HG03571 (cell line): ENCODE measurements around the gene PPM1H.
A peak's percentile ranks its signal among the peaks of the same experiment; 100 is the strongest.
"Not testable (repeated sequence)": the region's sequence is repeated elsewhere in the genome, so short reads cannot be mapped to it uniquely, and the experiment has no call there.

Source experiments
- ATAC-seq: cut with Tn5 transposase; IDR thresholded peaks from one replicate; pipeline ENCODE4 v1.9.1; 2021; ENCODE audit not compliant: unreplicated experiment

PPM1H gene

DNA sequence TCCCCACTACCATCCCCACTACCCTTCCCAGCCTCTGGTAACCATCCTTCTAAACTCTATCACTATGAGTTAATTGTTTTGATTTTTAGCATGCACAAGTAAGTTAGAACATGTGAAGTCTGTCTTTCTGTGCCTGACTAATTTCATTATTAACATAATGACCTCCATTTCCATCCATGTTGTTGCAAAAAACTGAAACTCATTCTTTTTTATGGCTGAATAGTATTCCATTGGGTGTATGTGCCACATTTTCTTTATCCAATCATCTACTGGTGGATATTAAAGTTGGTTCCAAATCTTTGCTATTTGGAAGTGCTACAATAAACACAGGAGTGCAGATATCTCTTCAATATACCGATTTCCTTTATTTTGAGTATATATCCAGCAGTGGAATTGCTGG, 13.2 kb upstream of the PPM1H start:
- ATAC-seq, result no peak

DNA sequence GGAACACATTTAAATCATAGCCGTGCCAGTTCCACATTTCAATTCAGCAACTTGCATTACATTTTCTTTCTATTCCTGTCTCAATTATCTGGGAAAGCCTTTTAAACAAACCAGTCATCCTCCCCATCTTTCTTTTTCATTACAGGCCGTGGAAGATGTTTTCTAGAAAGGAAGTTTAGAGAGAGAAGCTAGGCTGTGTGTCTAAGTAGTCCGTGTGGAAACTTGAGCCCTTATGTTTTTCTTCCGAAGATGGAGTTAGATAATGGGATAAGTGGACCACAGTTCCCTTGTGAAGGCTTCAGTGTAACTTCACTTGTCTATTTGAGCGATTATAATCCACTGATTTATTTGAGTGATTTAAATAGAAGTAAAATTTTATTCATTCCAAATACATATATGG, 12.4 kb upstream of the PPM1H start:
- ATAC-seq, result no peak

DNA sequence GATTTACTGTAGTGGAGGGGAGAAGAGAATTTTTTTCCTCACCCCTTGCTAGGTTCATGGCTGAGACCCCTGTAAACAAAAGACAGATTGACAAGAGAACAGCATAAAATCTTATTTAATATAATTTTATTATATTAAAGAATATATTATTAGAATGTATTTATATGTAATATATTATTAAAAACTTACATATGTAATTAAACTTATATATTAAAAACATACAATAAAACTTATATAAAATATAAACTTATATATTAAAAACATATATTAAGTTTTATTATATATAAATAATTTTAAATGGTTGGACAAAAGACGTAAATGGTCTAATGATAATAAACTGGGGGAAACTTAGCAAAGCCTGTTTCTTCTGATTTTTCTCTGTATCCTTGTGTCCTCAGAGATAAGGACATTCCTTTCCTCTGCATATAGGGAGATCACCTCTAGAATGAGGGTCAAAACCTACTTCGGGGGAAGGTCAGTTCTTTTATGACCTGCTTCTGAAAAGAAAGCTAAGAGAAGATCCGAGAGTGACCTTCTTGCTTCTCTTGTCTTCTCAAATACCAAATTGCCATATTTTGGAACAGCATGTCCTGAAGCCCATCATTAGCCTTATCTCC, 8.9 kb upstream of the PPM1H start:
- no peak for ATAC-seq

DNA sequence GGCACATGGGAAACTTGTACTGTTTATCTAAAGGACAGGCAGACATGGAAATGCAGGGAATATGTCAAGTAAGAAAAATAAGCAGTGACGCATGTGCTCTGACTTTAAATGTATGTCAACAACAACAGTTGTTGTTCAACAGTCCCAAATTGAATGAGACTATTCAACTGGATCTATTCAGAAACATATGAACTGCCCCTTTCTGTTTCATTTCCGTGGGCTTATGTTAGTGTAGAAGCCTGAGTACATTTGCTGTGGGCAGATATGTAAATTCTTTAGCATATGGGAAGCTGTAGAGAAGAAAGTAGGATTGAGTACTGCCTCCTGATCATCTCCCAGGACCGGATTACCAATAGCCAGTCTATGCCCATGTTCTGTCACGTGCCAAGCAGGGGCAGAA, 7.4 kb upstream of the PPM1H start:
- ATAC-seq, result not testable (repeated sequence)

DNA sequence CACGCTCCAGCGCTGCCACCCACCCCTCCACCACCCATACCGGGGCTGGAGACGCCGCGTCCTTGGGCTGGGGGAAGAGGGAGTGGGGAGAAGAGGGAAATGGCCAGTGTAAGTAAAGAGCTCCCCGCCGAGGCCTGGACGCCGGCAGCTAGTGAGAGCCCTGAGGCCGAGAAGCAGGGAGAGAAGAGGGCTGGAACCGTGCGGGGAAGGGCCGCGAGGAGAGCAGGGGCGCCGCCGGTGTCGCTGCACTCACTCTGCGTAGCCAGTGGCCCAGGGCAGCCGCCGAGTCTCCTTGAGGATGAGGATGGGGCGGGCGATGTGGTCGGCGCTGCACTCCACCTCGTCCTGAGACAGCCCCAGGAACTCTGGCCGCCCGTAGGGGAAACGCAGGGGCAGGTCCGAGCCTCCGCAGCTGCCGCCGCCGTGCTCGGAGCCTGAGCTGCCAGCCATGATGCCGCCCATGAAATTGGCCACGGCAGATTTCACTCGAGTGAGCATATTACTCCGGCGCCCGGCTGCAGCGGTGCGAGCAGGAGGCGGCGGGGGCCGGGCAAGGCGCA, 631 bp downstream of the PPM1H start:
- ATAC-seq, result peak; percentile 23

DNA sequence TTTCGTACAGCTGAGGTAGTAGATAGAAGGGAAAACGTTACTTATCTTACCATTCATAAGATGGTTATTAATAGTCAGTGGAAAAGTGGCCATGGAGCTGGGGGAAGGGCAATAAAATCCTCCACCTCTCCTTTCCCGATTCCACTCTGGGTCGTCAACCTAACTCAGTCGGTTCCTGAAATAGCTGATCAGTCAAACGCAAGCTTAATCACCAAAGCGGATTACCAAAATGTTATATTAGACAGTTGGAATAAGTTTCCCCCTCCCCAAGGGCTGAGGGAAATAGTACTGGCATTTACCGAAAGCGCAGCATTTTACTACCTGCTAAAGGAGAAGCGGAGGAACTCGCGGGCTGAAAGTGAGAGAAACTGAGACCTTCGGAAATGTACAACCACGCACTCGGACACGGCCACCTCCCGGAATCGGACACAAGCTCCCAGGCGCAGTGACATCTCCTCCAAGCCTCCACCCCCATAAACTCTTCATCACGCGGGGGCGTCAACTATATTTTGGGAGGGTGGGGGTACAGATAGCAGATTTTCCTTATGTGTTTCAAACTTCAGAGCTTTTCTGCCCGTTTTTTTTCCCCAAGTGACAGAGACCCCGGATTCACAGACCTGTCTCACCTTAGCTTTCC, 1.2 kb downstream of the PPM1H start:
- no peak for ATAC-seq

DNA sequence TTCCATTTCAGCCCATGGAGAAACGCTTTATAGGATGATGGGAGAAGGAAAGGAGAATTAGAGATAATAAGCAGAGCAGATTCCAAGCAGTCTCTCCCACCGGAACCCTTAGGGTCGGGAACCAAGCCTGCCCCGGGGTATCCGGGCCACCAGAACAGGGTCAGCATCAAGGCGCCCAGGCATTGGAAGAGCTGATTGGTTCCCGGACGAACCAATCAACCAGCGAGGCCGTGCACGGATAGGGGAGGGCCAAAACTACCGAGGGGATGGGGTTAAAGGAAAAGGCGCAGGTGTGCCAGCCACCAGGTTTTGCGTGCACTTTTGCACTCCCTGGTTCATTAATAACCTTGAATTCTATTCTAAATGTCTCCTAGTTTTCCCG, 1.7 kb downstream of the PPM1H start:
- no peak for ATAC-seq

DNA sequence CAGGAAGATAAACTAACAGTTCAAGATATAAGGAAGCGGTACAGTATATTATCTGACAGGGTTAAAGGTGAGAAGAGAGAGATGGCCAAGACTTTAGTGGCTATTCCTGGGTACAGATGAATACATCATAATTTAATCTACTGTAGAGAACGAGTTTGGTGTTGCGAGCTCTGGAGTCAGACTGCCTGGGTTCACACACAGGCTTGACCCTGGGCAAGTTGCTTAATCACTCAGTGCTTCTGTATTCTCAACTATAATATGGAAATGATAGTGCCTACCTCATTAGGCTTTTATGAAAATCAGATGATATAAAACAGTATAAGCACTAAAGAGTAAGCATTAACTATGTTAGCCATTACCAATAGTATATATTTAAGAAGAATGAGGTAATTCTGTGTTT, 3.5 kb downstream of the PPM1H start:
- ATAC-seq, result no peak

DNA sequence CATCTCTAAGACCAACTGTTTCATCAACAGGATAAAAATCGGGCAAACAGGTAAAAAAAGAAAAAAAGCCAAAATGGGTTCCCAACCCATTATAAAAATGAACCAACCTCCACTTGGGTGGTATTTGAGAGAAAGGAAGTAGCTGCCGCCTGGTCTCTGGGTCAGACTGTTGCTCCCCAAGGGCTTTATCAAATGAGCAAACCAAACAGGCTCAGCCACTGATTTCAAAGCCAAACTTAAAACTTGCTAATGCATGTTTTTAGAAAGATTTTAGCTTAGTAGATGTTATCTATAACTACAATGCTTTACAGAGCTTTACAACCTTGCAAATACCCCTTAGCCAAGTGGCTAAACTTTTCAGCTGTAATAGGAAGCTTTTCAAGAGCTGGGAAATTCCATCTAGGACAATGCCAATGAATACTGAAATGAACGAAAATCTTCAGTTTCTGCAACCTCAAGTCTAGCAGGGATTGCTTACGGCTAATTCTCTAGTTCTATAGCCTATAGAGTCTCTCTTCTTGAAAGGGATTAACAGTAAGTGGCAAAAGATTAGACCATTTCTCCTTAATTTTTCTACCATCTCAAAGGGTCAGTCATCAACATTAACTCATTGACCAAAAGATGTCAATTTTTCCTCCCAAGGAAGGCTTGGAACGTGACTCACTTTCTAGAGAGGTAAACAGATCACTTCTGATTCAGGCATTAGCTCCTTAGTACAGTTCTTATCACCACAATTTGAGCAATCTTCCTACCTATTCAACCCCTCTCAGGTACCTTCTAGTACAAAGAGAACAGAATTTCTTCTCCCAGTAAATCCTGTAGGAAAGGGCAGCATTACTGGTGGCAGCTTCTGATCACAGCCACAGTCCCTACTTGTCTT, 4.2 kb downstream of the PPM1H start:
- no peak for ATAC-seq

DNA sequence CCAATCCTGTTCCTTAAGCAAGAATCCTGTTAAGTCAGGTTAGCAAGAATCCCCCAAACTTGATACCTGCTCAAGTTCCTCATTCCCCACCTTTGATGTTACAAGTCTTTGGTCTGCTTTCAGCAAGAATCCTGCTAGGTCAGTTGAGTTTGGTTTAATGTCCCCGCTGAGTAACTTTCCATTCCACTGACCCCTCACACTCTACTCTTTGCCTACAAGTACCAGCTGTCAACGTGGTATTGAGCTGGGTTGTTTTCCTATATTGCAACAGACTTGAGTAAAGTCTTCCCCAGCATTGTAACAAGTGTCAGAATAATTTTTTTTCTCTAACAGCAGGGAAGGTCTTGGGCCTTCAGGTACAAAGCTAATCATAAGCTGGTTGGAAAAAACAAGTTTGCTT, 6.3 kb downstream of the PPM1H start:
- ATAC-seq, result no peak

DNA sequence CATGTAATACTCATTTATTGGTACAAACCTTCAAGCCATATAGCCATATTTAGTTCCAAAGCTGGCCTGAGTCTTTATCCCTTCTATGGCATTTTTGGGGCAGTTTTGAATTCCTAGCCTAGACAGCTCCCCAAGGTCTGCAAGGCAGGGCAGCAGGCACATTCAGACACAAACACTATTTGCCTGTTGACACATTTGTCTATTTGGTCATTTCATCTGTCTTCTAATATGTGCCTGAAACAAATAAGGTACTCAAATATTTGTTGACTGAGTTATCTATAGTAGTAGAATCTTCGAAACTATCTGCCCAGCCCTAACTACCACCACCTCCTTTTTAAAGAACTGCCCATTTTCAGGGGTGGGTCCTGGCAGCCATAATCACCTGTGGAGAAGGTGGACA, 9.3 kb downstream of the PPM1H start:
- no peak for ATAC-seq

DNA sequence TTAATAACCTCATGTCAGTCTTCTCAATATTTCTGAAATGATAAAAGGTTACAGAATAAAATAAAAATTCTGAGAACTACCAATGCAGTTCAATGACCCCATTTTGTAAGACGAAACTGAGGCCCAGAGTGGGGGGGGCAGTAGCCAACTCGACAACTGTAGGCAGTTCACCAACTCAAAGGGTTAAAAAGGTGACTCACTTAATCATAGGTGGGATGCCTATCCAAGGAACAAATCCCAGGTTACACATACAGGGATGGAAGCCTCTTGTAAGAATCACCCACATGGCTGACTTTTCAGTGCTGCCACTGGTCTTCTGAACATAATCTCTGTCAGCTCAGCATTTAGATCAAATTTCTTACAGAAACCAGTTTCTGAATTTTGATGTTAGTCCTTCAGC, 10.9 kb downstream of the PPM1H start:
- no peak for ATAC-seq

DNA sequence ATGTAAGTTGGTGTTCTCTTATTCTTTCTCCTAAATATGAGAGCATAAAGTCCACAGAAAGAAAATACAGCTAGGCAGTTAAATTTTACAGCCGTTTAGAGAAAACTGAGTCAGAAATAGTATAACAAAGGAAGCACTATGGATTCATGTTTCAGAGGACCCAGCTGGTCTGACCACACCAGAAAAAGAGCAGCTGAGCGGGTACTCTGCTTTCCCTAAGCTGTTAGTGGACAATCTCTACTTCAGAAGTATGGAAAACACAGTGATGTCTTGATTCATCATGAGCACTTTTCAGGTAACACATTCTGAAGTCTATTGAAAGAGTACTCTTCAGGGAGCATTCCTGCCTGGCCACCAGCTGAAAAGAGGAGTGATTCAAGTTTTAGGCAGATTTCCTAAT, 12.4 kb downstream of the PPM1H start:
- no peak for ATAC-seq

DNA sequence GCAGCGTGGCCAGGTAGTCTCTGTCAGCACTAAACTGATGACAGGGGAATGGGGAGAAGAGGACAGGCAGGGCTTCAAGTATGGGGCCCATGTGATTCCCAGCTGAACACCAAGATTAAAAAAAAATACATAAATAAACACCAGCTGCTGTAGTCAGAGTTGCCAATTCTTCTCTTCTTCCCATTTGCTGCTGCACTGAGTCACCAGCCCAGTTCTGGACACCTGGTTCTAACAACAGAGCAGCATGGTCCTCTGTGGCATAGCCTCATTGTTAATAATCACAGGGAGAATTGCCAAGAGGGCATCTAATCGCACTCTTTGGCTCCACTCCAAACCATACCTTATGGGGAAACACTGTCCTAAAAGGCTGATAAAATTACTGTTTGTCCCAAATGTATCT, 15.1 kb downstream of the PPM1H start:
- ATAC-seq, result no peak

DNA sequence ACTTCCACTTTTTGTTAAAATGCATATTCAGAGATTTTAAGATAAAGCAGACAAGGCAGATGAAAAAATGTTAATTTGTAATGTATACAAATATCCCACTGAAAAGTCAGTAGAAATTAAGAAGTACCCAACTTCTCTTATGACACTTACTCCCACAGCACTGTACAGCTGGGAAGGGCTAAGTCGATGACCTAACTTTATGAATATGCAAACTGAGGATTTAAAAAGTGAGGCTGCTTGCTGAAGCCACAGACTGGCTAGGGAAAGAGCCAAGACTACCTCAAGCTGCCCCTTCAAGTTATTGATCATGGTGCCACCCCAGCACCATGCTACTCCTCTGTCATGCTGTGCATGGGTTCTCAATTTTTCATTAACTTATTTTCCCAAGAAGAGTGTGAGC, 17.0 kb downstream of the PPM1H start:
- no peak for ATAC-seq

DNA sequence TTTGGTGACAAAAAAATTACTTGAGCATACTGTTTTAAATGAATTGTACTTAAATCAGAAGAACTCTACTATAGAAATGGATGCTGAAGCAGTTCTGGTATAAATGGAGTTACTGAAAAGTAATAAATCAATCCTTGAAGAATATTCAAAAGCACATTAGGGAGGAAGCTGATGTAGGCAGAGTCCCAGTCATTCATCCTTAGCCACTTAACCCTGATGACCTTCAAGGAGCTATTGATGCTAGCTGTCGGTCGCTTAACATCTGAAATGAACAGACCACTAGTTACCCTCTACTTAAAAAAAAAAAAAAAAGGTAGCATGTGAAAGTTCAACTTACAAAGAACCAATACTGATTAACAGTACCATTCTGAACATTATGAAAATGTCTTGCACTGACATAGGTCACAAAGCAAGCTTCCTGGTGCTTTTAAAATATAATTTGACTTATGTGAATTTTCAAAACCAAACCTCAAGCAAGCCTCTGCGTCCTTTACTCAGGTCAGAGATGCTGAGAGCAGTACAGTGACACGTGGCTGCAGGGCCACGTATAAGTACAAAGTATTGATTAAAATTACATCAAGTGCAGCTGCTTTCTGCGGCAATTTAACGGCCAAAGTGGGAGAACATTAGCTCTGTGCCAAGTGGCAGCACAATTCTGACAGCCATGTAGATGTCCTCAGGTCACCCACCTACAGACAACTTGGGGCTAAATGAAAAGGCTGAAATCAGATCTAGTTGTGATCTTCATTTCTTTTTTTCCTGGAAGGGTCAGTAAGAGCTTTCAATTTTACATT, 18.1 kb downstream of the PPM1H start:
- ATAC-seq, result no peak

DNA sequence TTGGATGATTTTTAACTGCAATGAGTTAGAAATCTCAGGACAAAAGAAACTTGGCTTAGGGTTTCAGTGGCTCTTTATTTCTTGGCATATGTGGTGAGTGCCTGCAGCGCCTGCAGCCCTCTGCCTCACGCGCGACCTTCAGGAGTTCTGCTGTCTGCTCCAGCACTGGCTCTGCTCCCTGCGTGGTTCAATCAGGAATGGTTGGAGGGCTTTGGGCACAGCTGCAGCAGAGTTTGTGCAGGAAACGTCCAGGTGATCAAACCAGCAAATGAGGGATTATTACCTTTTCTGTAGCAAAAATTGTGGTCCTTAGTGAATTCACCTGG, 19.8 kb downstream of the PPM1H start:
- ATAC-seq, result no peak

DNA sequence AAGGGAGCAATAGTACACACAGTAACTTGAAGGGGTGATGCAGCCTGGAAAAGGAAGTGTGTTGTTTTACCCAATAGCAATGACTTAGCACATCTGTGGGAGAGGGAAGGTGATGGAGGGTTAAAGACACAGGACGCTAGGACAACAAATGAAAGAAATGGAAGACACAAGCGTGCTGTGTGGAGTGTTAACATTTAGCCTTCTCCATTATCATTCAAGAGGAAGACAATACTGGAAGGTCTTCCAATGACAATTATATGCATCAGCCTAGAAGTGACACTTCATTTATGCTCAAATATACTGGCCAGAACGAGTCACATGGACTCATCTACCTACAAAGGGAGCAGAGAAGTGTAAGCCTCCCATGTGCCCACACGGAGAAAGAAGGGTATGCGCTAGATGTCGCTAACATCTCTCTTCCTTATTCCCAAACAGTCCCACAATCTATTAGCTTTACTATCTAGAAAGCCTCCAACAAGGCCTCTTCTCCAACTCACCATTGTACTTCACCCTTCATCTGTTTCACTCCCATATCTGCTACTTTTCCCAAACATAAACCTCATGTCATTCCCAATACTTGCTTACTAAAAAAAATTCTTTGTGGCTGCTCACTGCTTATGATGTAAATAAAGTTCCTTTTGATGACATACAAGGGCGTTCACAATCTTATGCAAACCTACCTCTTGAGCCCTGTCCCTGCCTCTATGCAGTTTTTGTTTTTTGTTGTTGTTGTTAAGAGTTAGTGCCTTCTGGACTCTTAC, 20.3 kb downstream of the PPM1H start:
- ATAC-seq, result no peak

DNA sequence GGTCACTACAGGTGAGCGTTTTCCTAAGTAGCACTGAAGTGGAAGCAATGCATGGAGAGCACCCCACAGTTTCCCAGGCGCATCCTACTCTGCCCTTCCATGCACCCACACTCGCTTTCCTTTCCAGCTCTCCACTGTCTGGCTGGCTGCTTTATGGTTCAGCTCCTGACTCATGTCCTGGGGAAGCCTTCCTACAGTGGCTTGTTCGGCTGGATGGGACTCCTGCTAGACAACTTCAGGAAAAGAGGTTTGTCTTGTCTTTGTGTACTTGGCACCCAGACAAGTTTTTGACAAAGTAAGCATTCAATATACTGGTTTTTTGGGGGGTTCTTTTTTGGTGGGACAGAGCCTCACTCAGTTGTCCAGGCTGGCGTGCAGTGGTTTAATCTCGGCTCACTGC, 21.6 kb downstream of the PPM1H start:
- no peak for ATAC-seq

DNA sequence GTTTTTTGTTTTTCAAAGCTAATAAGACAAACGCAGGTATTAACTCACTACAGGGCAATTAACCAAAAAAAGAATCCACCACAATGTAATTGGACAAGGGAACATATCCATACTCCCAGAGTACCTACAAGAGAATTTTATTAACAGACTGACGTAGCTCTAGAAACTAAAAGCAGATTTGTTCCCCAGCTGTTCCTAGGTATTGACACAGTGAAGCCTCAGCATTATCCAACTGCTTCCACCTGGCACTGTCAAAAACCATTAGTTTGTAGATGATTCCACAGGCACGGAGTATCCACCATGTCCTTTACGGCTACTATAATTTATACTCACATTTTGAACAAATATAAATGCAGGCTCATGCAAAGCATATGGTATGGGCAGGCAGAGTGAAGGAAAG, 22.3 kb downstream of the PPM1H start:
- no peak for ATAC-seq

DNA sequence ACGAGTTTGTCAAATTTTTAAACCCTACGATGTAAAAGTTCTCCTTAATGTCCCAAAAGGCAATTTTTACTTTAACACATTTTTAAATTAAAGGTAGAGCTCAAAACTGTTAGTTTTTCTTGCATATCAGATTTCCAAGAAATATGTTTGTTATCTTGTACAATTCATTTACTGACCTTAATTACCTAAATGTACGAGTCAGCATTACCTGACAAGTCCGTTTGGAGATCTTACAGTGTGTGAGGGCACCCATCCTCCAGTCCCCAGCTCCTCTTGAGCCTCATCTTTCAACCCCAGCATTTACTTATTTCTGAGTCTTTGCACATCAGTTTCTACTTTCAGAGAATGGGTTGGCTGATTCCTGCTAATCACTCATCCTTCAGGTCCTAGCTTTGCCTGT, 23.7 kb downstream of the PPM1H start:
- ATAC-seq, result no peak
